HepG2 (cell line): Measurements from ENCODE around the gene ID4. TPM values are rescaled to one million over a fixed set of nuclear protein-coding genes. Genes with fewer than 3 reads are reported as not detected.
A peak's percentile ranks its signal among the peaks of the same experiment; 100 is the strongest.

ENCODE experiments used
- BCL6 ChIP-seq: IDR thresholded peaks from 2 replicates; pipeline ENCODE4 v1.6.1; 2016; ENCODE audit warnings: missing genetic modification reagents, missing compliant biosample characterization
- DR1 ChIP-seq: sonication (generic); formaldehyde crosslinking; IDR thresholded peaks from 2 replicates; pipeline ENCODE4 v1.8.0; 2021; ENCODE audit warnings: mild to moderate bottlenecking, missing genetic modification reagents, inconsistent platforms
- FOXA3 ChIP-seq: IDR thresholded peaks from 2 replicates; pipeline ENCODE4 v1.6.1; 2016; ENCODE audit warnings: missing genetic modification reagents, missing compliant biosample characterization
- GABPB1 ChIP-seq: IDR thresholded peaks from 2 replicates; pipeline ENCODE4 v1.6.1; 2016; ENCODE audit warnings: mild to moderate bottlenecking, missing genetic modification reagents, moderate library complexity, missing compliant biosample characterization
- HOMEZ ChIP-seq: IDR thresholded peaks from 2 replicates; pipeline ENCODE4 v1.6.1; 2016; ENCODE audit warnings: low read depth
- KAT2B ChIP-seq: fragments of 150-350 bp; IDR thresholded peaks from 2 replicates; pipeline ENCODE4 v1.6.1; 2014; ENCODE audit warnings: low read depth, low read length, borderline replicate concordance
- KDM5B ChIP-seq: sonication (generic); formaldehyde crosslinking; IDR thresholded peaks from 2 replicates; pipeline ENCODE4 v1.4.0; 2020; ENCODE audit warnings: missing genetic modification reagents, mild to moderate bottlenecking, borderline replicate concordance
- KLF9 ChIP-seq: IDR thresholded peaks from 2 replicates; pipeline ENCODE4 v1.6.1; 2016; ENCODE audit warnings: low read depth
- MAFK ChIP-seq, 2 experiments: IDR thresholded peaks in 1 of 2; conservative IDR thresholded peaks in 1 of 2; 2 replicates each; pipeline ENCODE4 v1.6.1; 2011; ENCODE audit warnings: improper control_type of control experiment in 2 of 2, low read length in 2 of 2
- NR0B2 ChIP-seq: sonication (generic); formaldehyde crosslinking; IDR thresholded peaks from 2 replicates; pipeline ENCODE4 v1.4.0; 2020; ENCODE audit warnings: mild to moderate bottlenecking, missing genetic modification reagents
- ONECUT2 ChIP-seq: sonication (generic); formaldehyde crosslinking; IDR thresholded peaks from 2 replicates; pipeline ENCODE4 v1.4.0; 2020; ENCODE audit warnings: missing genetic modification reagents
- POLR2A ChIP-seq, 2 experiments: IDR thresholded peaks; 2 replicates each; pipeline ENCODE4 v1.6.1; 2011; ENCODE audit warnings: low read depth in 2 of 2, low read length in 2 of 2, mild to moderate bottlenecking in 1 of 2, moderate library complexity in 1 of 2; ENCODE audit not compliant: insufficient read depth in 1 of 2
- RBAK ChIP-seq: sonication (generic); formaldehyde crosslinking; IDR thresholded peaks from 2 replicates; pipeline ENCODE4 v1.5.1; 2020; ENCODE audit warnings: mild to moderate bottlenecking, missing genetic modification reagents
- SCMH1 ChIP-seq: sonication (generic); formaldehyde crosslinking; IDR thresholded peaks from 2 replicates; pipeline ENCODE4 v1.9.0; 2021; ENCODE audit warnings: missing genetic modification reagents, mild to moderate bottlenecking, borderline replicate concordance
- SIN3B ChIP-seq: fragments of 150-350 bp; IDR thresholded peaks from 2 replicates; pipeline ENCODE4 v1.6.1; 2014; ENCODE audit warnings: low read length
- SNRNP70 ChIP-seq: fragments of 200-400 bp; formaldehyde crosslinking; IDR thresholded peaks from 2 replicates; pipeline ENCODE4 v1.6.1; 2017; ENCODE audit warnings: mild to moderate bottlenecking, low read depth, low read length, moderate library complexity
- XRCC5 ChIP-seq: fragments of 200-400 bp; formaldehyde crosslinking; optimal IDR thresholded peaks from 2 replicates; pipeline ENCODE3; 2017; ENCODE audit warnings: mild to moderate bottlenecking, low read length
- ZKSCAN8 ChIP-seq: IDR thresholded peaks from 2 replicates; pipeline ENCODE4 v1.6.1; 2016; ENCODE audit warnings: borderline replicate concordance, missing genetic modification reagents, missing compliant biosample characterization
- ZNF550 ChIP-seq: sonication (generic); formaldehyde crosslinking; IDR thresholded peaks from 2 replicates; pipeline ENCODE4 v1.4.0; 2020; ENCODE audit warnings: mild to moderate bottlenecking, missing genetic modification reagents, borderline replicate concordance
- ZNF570 ChIP-seq: sonication (generic); formaldehyde crosslinking; IDR thresholded peaks from 2 replicates; pipeline ENCODE4 v1.4.0; 2020; ENCODE audit warnings: mild to moderate bottlenecking, missing genetic modification reagents, borderline replicate concordance
- ZNF615 ChIP-seq: sonication (generic); formaldehyde crosslinking; IDR thresholded peaks from 2 replicates; pipeline ENCODE4 v1.5.0; 2020; ENCODE audit warnings: mild to moderate bottlenecking, missing genetic modification reagents, borderline replicate concordance
- ZNF652 ChIP-seq: IDR thresholded peaks from 2 replicates; pipeline ENCODE4 v1.6.1; 2016; ENCODE audit warnings: low read depth, borderline replicate concordance
- ZNF703 ChIP-seq: sonication (generic); formaldehyde crosslinking; IDR thresholded peaks from 2 replicates; pipeline ENCODE4 v1.5.1; 2020; ENCODE audit warnings: missing genetic modification reagents, mild to moderate bottlenecking, moderate library complexity, borderline replicate concordance
- ZNF709 ChIP-seq: sonication (generic); formaldehyde crosslinking; IDR thresholded peaks from 2 replicates; pipeline ENCODE4 v1.5.0; 2020; ENCODE audit warnings: mild to moderate bottlenecking, missing genetic modification reagents
- ZNF83 ChIP-seq: sonication (generic); formaldehyde crosslinking; IDR thresholded peaks from 2 replicates; pipeline ENCODE4 v1.4.0; 2020; ENCODE audit warnings: missing genetic modification reagents, mild to moderate bottlenecking, borderline replicate concordance
- ZSCAN21 ChIP-seq: sonication (generic); formaldehyde crosslinking; IDR thresholded peaks from 2 replicates; pipeline ENCODE4 v1.8.0; 2022; ENCODE audit warnings: mild to moderate bottlenecking, missing genetic modification reagents, moderate library complexity, borderline replicate concordance
- polyA plus RNA-seq, 8 experiments: library from polyadenylated mRNA; depleted of rRNA in 3 of 8; stranded (reverse) in 7 of 8; unstranded in 1 of 8; fragments of >200 nt; fragmentation: Illumina TruSeq in 4 of 8; extraction: Trizol in 4 of 8; gene quantifications; 2 replicates each; pipeline versions ENCODE4 v1.2.1 to v1.2.3, GENCODE V29; 2011 to 2016; ENCODE audit warnings: low read depth in 4 of 8, missing spikeins in 1 of 8, mixed read lengths in 1 of 8; ENCODE audit not compliant: insufficient read depth in 1 of 8
- total RNA-seq, 5 experiments: library from RNA; depleted of rRNA; stranded (reverse); fragments of >200 nt; fragmentation: Illumina TruSeq; extraction: Trizol; gene quantifications; 2 replicates each; pipeline ENCODE4 v1.2.3, GENCODE V29; 2016; ENCODE audit warnings: low read depth in 1 of 5
- TF ChIP-seq, protein P1 (sequence below): sonication (generic); formaldehyde crosslinking; IDR thresholded peaks from 2 replicates; pipeline ENCODE4 v1.9.0; 2022; ENCODE audit warnings: missing genetic modification reagents, mild to moderate bottlenecking, borderline replicate concordance

Gene ID4
- total and polyA plus RNA-seq, 2 of the 13 experiments (the other 11 are each of a cell fraction or from before 2014, with no cell fraction given), result 0.20 to 0.44 TPM

DNA sequence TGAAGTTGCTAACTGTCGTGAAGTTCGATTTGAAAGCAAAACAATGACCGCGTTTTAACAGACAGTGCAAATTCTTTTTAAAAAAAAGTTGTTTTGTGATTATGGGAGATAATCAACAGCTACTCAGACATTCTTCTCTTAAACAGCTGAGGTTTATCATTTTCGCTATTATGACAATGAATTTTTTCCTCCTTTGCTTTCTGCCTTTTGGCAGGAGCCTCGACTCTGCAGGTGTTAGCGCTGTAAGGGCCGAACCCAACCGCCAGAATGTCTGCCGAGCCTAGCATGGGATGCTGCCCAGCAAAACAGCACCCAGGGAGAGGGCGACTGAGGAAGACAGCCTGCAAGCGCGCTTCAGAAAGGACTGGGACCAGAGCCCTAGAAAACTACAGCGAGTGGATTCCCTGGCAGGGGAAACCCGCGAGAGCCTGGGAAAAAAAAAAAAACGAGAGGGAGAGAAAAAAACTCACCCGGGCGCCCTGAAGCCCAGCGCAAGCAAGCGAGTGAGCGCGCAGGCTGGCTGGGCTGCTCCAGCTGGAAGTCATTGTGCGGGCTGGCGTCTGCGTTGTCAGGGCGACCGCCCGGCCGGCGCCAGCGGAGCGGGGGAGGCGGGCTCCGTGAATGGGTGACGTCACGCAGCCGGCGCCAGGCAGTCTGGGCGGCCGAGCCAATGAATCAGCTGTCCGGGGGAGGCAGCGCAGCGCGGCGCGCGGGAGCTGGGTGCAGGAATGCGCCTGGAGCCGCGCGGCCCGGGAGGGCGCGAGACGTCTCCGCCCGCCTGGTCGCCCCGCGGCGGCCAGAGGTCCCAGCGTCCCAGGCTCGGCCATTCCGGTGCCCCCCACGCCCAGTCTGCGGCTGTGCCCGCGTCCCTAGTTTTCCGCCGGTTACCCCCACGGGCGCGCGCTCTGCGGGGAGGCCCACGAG lies 32.7 kb upstream of the ID4 start (continued):
- TF ChIP-seq, protein P1, sequence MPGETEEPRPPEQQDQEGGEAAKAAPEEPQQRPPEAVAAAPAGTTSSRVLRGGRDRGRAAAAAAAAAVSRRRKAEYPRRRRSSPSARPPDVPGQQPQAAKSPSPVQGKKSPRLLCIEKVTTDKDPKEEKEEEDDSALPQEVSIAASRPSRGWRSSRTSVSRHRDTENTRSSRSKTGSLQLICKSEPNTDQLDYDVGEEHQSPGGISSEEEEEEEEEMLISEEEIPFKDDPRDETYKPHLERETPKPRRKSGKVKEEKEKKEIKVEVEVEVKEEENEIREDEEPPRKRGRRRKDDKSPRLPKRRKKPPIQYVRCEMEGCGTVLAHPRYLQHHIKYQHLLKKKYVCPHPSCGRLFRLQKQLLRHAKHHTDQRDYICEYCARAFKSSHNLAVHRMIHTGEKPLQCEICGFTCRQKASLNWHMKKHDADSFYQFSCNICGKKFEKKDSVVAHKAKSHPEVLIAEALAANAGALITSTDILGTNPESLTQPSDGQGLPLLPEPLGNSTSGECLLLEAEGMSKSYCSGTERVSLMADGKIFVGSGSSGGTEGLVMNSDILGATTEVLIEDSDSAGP, result peak; percentile 93
- TF ChIP-seq ZKSCAN8 (CRISPR knock-in tag) (peak; percentile 42; the same call in 1 of the 2 replicates), SCMH1 (CRISPR knock-in tag) (no peak), BCL6 (CRISPR knock-in tag) (peak; percentile 76), KAT2B (no peak), KLF9 (no peak), ZSCAN21 (CRISPR knock-in tag) (peak; percentile 96), ZNF615 (CRISPR knock-in tag) (no peak), DR1 (CRISPR knock-in tag) (no peak; the same call in 1 of the 2 replicates), POLR2A (IDR thresholded peaks at IDR 0.05; ENCODE audit: insufficient read depth in 1 of 2, low read depth in 2 of 2, low read length in 2 of 2) (peak; percentile 76 to 80), ZNF550 (0 out of 2 replicates have a peak, but pooled peaks have one; percentile 48), ONECUT2 (no peak; the same call in 1 of the 2 replicates), XRCC5 (peak; percentile 69), ZNF709 (CRISPR knock-in tag) (peak; percentile 94; the same call in 1 of the 2 replicates), MAFK (conservative IDR thresholded peaks at IDR 0.05 in 1 of 2, IDR thresholded peaks at IDR 0.05 in 1 of 2; ENCODE audit: low read length in 2 of 2) (no peak), ZNF652 (CRISPR knock-in tag) (no peak), ZNF703 (CRISPR knock-in tag) (peak; percentile 73; the same call in 1 of the 2 replicates), NR0B2 (peak; percentile 90), SNRNP70 (no peak), ZNF83 (CRISPR knock-in tag) (peak; percentile 38; the same call in 1 of the 2 replicates), HOMEZ (peak; percentile 76; the same call in 1 of the 2 replicates), GABPB1 (CRISPR knock-in tag) (peak; percentile 79), KDM5B (CRISPR knock-in tag) (peak; percentile 68; the same call in 1 of the 2 replicates), RBAK (CRISPR knock-in tag) (no peak), FOXA3 (CRISPR knock-in tag) (peak; percentile 63), SIN3B (peak; percentile 61; the same call in 1 of the 2 replicates), ZNF570 (CRISPR knock-in tag) (no peak)
